K562 (cell line): ENCODE results near the gene G6PC3. TPM values are rescaled to one million over a fixed set of nuclear protein-coding genes. Genes with fewer than 3 reads are reported as not detected.

Source experiments
- CHD4 ChIP-seq: fragments of 200-600 bp; sonication (generic); IDR thresholded peaks from 3 replicates; pipeline ENCODE4 v1.6.1; 2012; ENCODE audit warnings: low read depth, mild to moderate bottlenecking, mixed read lengths, low read length, inconsistent platforms; ENCODE audit not compliant: insufficient read depth, insufficient replicate concordance, poor library complexity, severe bottlenecking
- FOS ChIP-seq: IDR thresholded peaks from 3 replicates; pipeline ENCODE4 v1.6.1; 2011; ENCODE audit not compliant: insufficient read length; ENCODE audit errors: extremely low read depth
- HIVEP1 ChIP-seq: fragments of 250-450 bp; sonication (Bioruptor Pico); IDR thresholded peaks from 2 replicates; pipeline ENCODE4 v1.4.0; 2020; ENCODE audit warnings: mild to moderate bottlenecking
- HSF4 ChIP-seq: fragments of 250-450 bp; sonication (Bioruptor Pico); IDR thresholded peaks from 2 replicates; pipeline ENCODE4 v2.1.2; 2022; ENCODE audit warnings: mild to moderate bottlenecking, moderate library complexity, borderline replicate concordance
- KAT8 ChIP-seq: fragments of 450-650 bp; IDR thresholded peaks from 2 replicates; pipeline ENCODE4 v1.6.1; 2016; ENCODE audit warnings: low read depth, mild to moderate bottlenecking
- KDM2B ChIP-seq: fragments of 250-450 bp; sonication (Bioruptor Pico); IDR thresholded peaks from 2 replicates; pipeline ENCODE4 v1.8.0; 2021; ENCODE audit warnings: mild to moderate bottlenecking, moderate library complexity
- MED1 ChIP-seq: sonication (generic); formaldehyde crosslinking; IDR thresholded peaks from 2 replicates; pipeline ENCODE4 v1.8.1; 2023; ENCODE audit warnings: missing genetic modification reagents, borderline replicate concordance
- PCBP1 ChIP-seq: fragments of 200-400 bp; formaldehyde crosslinking; IDR thresholded peaks from 2 replicates; pipeline ENCODE4 v1.6.1; 2018; ENCODE audit warnings: mild to moderate bottlenecking, low read depth, low read length; ENCODE audit not compliant: poor library complexity, severe bottlenecking
- SRSF9 ChIP-seq: fragments of 200-400 bp; formaldehyde crosslinking; IDR thresholded peaks from 2 replicates; pipeline ENCODE4 v1.6.1; 2017; ENCODE audit warnings: low read depth, low read length, borderline replicate concordance
- TFAM ChIP-seq: fragments of 250-450 bp; sonication (Bioruptor Pico); conservative IDR thresholded peaks from 2 replicates; pipeline ENCODE4 v1.5.0; 2021; ENCODE audit warnings: mild to moderate bottlenecking, moderate library complexity
- ZNF140 ChIP-seq: fragments of 250-450 bp; sonication (Bioruptor Pico); IDR thresholded peaks from 2 replicates; pipeline ENCODE4 v1.8.0; 2021; ENCODE audit warnings: moderate library complexity, mild to moderate bottlenecking, inconsistent platforms
- polyA plus RNA-seq, 8 experiments: library from polyadenylated mRNA; depleted of rRNA in 4 of 8; stranded (reverse) in 5 of 8; unstranded in 3 of 8; fragments of >200 nt; fragmentation: Nextera tagmentation in 2 of 8; fragmentation: Illumina TruSeq in 1 of 8; extraction: Ambion mirVana in 2 of 8; extraction: Trizol in 1 of 8; gene quantifications; 2 replicates each; pipeline versions ENCODE4 v1.2.1 to v1.2.3, GENCODE V29; 2011 to 2014; ENCODE audit warnings: inconsistent platforms in 1 of 8, missing spikeins in 1 of 8
- total RNA-seq, 7 experiments: library from RNA; depleted of rRNA in 6 of 7; stranded (reverse); fragments of >200 nt in 6 of 7; fragmentation: Illumina TruSeq in 2 of 7; extraction: Trizol in 2 of 7; gene quantifications; 2 replicates each; pipeline versions ENCODE4 v1.2.1 to v1.2.3, GENCODE V29; 2011 to 2021; ENCODE audit warnings: low replicate concordance in 1 of 7
- TF ChIP-seq, protein P1 (sequence below): fragments of 200-800 bp; sonication (Bioruptor generic); IDR thresholded peaks from 2 replicates; pipeline ENCODE4 v1.6.1; 2017; ENCODE audit warnings: missing genetic modification characterization, missing compliant biosample characterization
- TF ChIP-seq, protein P2 (sequence below): fragments of 250-450 bp; sonication (Bioruptor Pico); IDR thresholded peaks from 2 replicates; pipeline ENCODE4 v1.8.0; 2021; ENCODE audit warnings: mild to moderate bottlenecking, moderate library complexity
- TF ChIP-seq, protein P3 (sequence below): sonication (generic); formaldehyde crosslinking; IDR thresholded peaks from 2 replicates; pipeline ENCODE4 v1.5.0; 2020; ENCODE audit warnings: missing genetic modification reagents
- TF ChIP-seq, protein P4 (sequence below): sonication (generic); formaldehyde crosslinking; IDR thresholded peaks from 2 replicates; pipeline ENCODE4 v1.8.1; 2023; ENCODE audit warnings: mild to moderate bottlenecking, missing genetic modification reagents
- TF ChIP-seq, protein P5 (sequence below): sonication (generic); formaldehyde crosslinking; IDR thresholded peaks from 2 replicates; pipeline ENCODE4 v1.8.1; 2023; ENCODE audit warnings: mild to moderate bottlenecking, missing genetic modification reagents
- TF ChIP-seq, protein P6 (sequence below): fragments of 450-650 bp; formaldehyde crosslinking; IDR thresholded peaks from 2 replicates; pipeline ENCODE4 v1.4.0; 2020; ENCODE audit warnings: mild to moderate bottlenecking, moderate library complexity

G6PC3 gene
- total and polyA plus RNA-seq, 9 of the 15 experiments (the other 6 are each of a cell fraction or from before 2014, with no cell fraction given): 10.4 to 57.8 (median 31.1) TPM

DNA sequence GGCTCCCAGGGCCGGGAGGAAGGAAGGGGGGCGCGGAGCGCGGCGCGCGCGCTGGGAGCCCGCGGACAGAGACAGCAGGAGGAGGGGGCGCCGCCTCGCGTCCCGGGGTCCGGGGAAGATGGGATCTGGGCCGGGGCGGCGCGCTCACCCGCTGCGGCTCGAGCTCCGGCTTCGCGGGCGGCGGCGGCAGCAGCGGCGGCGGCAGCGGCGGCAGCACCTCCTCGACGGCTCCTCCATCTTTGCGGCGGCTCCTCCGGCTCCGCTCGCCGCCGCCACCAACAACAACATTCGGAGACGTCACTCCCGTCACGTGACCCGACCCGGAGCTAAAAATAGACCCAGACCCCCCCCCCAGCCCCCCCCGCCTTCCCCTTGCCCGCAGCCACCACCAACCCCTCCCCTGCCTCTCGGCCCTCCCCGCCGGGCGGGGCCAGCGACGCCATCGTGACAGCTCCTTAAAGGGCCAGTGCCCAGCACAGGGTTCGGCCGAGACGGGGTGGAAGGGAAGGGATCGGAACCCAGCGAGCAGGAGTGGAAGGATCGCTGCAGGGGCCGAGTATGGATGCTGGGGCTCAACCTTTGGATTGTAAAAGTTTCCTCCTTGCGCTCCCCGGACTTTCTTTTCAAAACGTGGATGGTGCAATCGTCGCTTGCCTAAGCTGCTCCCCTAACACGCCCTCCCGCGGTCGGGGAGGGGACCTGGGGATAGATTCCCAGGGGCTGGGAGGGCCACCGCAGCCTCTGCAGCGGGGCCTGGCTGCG lies 53.0 kb downstream of the G6PC3 start, which contains the start of gene HDAC5 (continued):
- TF ChIP-seq, protein P1, sequence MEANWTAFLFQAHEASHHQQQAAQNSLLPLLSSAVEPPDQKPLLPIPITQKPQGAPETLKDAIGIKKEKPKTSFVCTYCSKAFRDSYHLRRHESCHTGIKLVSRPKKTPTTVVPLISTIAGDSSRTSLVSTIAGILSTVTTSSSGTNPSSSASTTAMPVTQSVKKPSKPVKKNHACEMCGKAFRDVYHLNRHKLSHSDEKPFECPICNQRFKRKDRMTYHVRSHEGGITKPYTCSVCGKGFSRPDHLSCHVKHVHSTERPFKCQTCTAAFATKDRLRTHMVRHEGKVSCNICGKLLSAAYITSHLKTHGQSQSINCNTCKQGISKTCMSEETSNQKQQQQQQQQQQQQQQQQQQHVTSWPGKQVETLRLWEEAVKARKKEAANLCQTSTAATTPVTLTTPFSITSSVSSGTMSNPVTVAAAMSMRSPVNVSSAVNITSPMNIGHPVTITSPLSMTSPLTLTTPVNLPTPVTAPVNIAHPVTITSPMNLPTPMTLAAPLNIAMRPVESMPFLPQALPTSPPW (CRISPR knock-in tag): peak; percentile 100
- no peak for TF ChIP-seq ZNF140 (CRISPR knock-in tag)
- TF ChIP-seq SRSF9: no peak
- no peak for TF ChIP-seq TFAM (CRISPR knock-in tag)
- no peak for TF ChIP-seq FOS
- TF ChIP-seq KDM2B (CRISPR knock-in tag): no peak
- TF ChIP-seq HSF4: no peak
- TF ChIP-seq, protein P2, sequence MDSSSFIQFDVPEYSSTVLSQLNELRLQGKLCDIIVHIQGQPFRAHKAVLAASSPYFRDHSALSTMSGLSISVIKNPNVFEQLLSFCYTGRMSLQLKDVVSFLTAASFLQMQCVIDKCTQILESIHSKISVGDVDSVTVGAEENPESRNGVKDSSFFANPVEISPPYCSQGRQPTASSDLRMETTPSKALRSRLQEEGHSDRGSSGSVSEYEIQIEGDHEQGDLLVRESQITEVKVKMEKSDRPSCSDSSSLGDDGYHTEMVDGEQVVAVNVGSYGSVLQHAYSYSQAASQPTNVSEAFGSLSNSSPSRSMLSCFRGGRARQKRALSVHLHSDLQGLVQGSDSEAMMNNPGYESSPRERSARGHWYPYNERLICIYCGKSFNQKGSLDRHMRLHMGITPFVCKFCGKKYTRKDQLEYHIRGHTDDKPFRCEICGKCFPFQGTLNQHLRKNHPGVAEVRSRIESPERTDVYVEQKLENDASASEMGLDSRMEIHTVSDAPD: no peak
- TF ChIP-seq, protein P3, sequence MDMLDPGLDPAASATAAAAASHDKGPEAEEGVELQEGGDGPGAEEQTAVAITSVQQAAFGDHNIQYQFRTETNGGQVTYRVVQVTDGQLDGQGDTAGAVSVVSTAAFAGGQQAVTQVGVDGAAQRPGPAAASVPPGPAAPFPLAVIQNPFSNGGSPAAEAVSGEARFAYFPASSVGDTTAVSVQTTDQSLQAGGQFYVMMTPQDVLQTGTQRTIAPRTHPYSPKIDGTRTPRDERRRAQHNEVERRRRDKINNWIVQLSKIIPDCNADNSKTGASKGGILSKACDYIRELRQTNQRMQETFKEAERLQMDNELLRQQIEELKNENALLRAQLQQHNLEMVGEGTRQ (CRISPR knock-in tag): peak; percentile 87
- TF ChIP-seq, protein P4, sequence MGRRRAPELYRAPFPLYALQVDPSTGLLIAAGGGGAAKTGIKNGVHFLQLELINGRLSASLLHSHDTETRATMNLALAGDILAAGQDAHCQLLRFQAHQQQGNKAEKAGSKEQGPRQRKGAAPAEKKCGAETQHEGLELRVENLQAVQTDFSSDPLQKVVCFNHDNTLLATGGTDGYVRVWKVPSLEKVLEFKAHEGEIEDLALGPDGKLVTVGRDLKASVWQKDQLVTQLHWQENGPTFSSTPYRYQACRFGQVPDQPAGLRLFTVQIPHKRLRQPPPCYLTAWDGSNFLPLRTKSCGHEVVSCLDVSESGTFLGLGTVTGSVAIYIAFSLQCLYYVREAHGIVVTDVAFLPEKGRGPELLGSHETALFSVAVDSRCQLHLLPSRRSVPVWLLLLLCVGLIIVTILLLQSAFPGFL (CRISPR knock-in tag): no peak
- no peak for TF ChIP-seq PCBP1
- TF ChIP-seq, protein P5, sequence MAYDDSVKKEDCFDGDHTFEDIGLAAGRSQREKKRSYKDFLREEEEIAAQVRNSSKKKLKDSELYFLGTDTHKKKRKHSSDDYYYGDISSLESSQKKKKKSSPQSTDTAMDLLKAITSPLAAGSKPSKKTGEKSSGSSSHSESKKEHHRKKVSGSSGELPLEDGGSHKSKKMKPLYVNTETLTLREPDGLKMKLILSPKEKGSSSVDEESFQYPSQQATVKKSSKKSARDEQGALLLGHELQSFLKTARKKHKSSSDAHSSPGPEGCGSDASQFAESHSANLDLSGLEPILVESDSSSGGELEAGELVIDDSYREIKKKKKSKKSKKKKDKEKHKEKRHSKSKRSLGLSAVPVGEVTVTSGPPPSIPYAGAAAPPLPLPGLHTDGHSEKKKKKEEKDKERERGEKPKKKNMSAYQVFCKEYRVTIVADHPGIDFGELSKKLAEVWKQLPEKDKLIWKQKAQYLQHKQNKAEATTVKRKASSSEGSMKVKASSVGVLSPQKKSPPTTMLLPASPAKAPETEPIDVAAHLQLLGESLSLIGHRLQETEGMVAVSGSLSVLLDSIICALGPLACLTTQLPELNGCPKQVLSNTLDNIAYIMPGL (CRISPR knock-in tag): no peak
- TF ChIP-seq MED1 (CRISPR knock-in tag): no peak
- no peak for TF ChIP-seq KAT8
- TF ChIP-seq, protein P6, sequence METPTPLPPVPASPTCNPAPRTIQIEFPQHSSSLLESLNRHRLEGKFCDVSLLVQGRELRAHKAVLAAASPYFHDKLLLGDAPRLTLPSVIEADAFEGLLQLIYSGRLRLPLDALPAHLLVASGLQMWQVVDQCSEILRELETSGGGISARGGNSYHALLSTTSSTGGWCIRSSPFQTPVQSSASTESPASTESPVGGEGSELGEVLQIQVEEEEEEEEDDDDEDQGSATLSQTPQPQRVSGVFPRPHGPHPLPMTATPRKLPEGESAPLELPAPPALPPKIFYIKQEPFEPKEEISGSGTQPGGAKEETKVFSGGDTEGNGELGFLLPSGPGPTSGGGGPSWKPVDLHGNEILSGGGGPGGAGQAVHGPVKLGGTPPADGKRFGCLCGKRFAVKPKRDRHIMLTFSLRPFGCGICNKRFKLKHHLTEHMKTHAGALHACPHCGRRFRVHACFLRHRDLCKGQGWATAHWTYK: no peak
- TF ChIP-seq HIVEP1: no peak
- no peak for TF ChIP-seq CHD4
